ENCODE data around the gene DUSP22.
"Not testable (repeated sequence)": the region's sequence is repeated elsewhere in the genome, so short reads cannot be mapped to it uniquely, and the experiment has no call there.

Gene DUSP22

GRCh38 chr6:322940-323729 lies 30.8 kb downstream of the DUSP22 start:
- no peak for TF ChIP-seq CTCF (conservative IDR thresholded peaks at IDR 0.05; ENCODE audit: low read length)
- no peak for DNase-seq (ENCODE audit: low read depth)
- no peak overlapping the region for H3K4me3 ChIP-seq (ENCODE audit: low read length)

- no peak overlapping the region for H3K4me3 ChIP-seq (ENCODE audit: low read length)
- no peak for TF ChIP-seq CTCF (conservative IDR thresholded peaks at IDR 0.05; ENCODE audit: low read length)
- DNase-seq (ENCODE audit: low read depth), result no peak
These were observed 31.4 kb downstream of the DUSP22 start for GRCh38 chr6:323730-324088.

GRCh38 chr6:324116-324728 lies 31.9 kb downstream of the DUSP22 start:
- no peak overlapping the region for H3K4me3 ChIP-seq (ENCODE audit: low read length)
- TF ChIP-seq CTCF (conservative IDR thresholded peaks at IDR 0.05; ENCODE audit: low read length), result no peak
- DNase-seq (ENCODE audit: low read depth), result no peak

GRCh38 chr6:324729-325125 lies 32.4 kb downstream of the DUSP22 start:
- H3K4me3 ChIP-seq (ENCODE audit: low read length), result no peak overlapping the region
- DNase-seq (ENCODE audit: low read depth), result no peak
- no peak for TF ChIP-seq CTCF (conservative IDR thresholded peaks at IDR 0.05; ENCODE audit: low read length)

- DNase-seq (ENCODE audit: low read depth); H3K4me3 ChIP-seq (ENCODE audit: low read length): not testable (repeated sequence)
These were observed 33.0 kb downstream of the DUSP22 start for GRCh38 chr6:325161-325860.

GRCh38 chr6:326066-326465 lies 33.8 kb downstream of the DUSP22 start:
- not testable (repeated sequence) for DNase-seq (ENCODE audit: low read depth); H3K4me3 ChIP-seq (ENCODE audit: low read length)

GRCh38 chr6:326896-327537 lies 34.7 kb downstream of the DUSP22 start:
- H3K4me3 ChIP-seq (ENCODE audit: low read length), result peak overlapping the region; percentile 25
- TF ChIP-seq CTCF (conservative IDR thresholded peaks at IDR 0.05; ENCODE audit: low read length), result no peak
- DNase-seq (ENCODE audit: low read depth), result no peak
